Ovary (tissue), 9 donors: Measurements from ENCODE around the gene HS6ST2. TPM values are rescaled to one million over a fixed set of nuclear protein-coding genes. Genes with fewer than 3 reads are reported as not detected.

ENCODE experiments used
- DNase-seq, 5 donors: peaks; one replicate each; pipeline ENCODE4 v3.0.0-alpha.2; 2019 to 2020
- H3K27ac ChIP-seq, 2 donors: fragments of 200-600 bp; one replicate each; pipeline versions ENCODE4 v1.5.1 to v1.8.0; 2019 to 2022
- H3K27me3 ChIP-seq: fragments of 200-600 bp; one replicate; pipeline ENCODE4 v1.8.0; 2022
- H3K36me3 ChIP-seq: fragments of 200-600 bp; sonication (generic); one replicate; pipeline ENCODE4 v1.5.1; 2019
- H3K4me1 ChIP-seq: one replicate; pipeline ENCODE4 v1.8.1; 2013; ENCODE audit warnings: mild to moderate bottlenecking, moderate library complexity; ENCODE audit not compliant: insufficient read depth
- H3K4me3 ChIP-seq: fragments of 200-600 bp; sonication (generic); one replicate; pipeline ENCODE4 v1.5.1; 2017
- H3K9me3 ChIP-seq, 2 donors: fragments of 200-600 bp in 1 of 2; sonication (generic) in 1 of 2; one replicate each; pipeline versions ENCODE4 v1.5.1 to v1.8.1; 2013 to 2019; ENCODE audit warnings: mild to moderate bottlenecking in 1 of 2, moderate library complexity in 1 of 2
- CTCF ChIP-seq, 3 donors: fragments of 450-650 bp in 2 of 3; fragments of 200-600 bp in 1 of 3; IDR thresholded peaks; one replicate each; pipeline versions ENCODE4 v1.5.1 to v1.8.0; 2016 to 2022; ENCODE audit warnings: antibody characterized with exemption in 3 of 3, mild to moderate bottlenecking in 1 of 3
- EP300 ChIP-seq: sonication (generic); formaldehyde crosslinking; IDR thresholded peaks from one replicate; pipeline ENCODE4 v1.6.1; 2017; ENCODE audit warnings: antibody characterized with exemption
- POLR2A ChIP-seq: fragments of 450-650 bp; IDR thresholded peaks from one replicate; pipeline ENCODE4 v1.6.1; 2017; ENCODE audit warnings: antibody characterized with exemption, mild to moderate bottlenecking, moderate library complexity
- WGBS, 3 donors: extraction: QIAGEN DNeasy Blood & Tissue Kit in 1 of 3; methylation state at CpG; one replicate each; pipeline versions ENCODE4 v1.1.5 to v1.1.7; 2013 to 2017; 5-methylcytosine and 5-hydroxymethylcytosine counted together
- intact Hi-C, 4 donors: fragments of 100-400 bp; cut with DNase I; formaldehyde crosslinking; loops; one replicate each; pipeline versions ENCODE4 v1.11.0 to v1.15.1; 2022 to 2023
- polyA plus RNA-seq, 2 donors: library from polyadenylated mRNA; stranded (reverse); fragments of 200-250 nt in 1 of 2; fragments of 350-450 nt in 1 of 2; fragmentation: Illumina TruSeq in 1 of 2; extraction: RNeasy Lipid Tissue Mini Kit (QIAGEN cat#74804) in 1 of 2; gene quantifications; one replicate each; pipeline ENCODE4 v1.2.3, GENCODE V29; 2013 to 2014
- total RNA-seq, 7 donors: library from RNA; depleted of rRNA in 2 of 7; stranded (reverse); fragments of >200 nt in 2 of 7; fragmentation: NEBNext Ultra II Directional in 3 of 7; extraction: Animal tissue kit (Norgen Biotek cat#: 25700) in 3 of 7; gene quantifications; one replicate each; pipeline versions ENCODE4 v1.1.0 to v1.2.4, GENCODE V29; 2016 to 2023
- donor health status: DM: no; HTN: no; CAD: no; lungs with moderate emphysema.
- donor health status: DM: no; HTN: no; CAD: no.
- donor health status: Bipolar disorder and iron deficiency.
- donor health status: DM: yes; HTN: yes; CAD: no.
- donor health status: DM: no; HTN: no; CAD: no.
- donor health status: DM: yes; HTN: yes; CAD: no.

HS6ST2 gene
- total and polyA plus RNA-seq, 9 donors, result 5.9 to 29.0 (median 12.9) TPM

- 47 to 48% (median 47%) methylated on average over 1 of the region's 1 CpG for WGBS, 3 donors
- Histone ChIP-seq H3K27ac (no peak overlapping the region), H3K36me3 (no peaks in the 10 kb centered on the region), H3K9me3 (no peaks in the 10 kb centered on the region), H3K27me3 (no peaks in the 10 kb centered on the region), H3K4me1 (no peaks in the 10 kb centered on the region), H3K4me3 (no peak overlapping the region)
- intact Hi-C loops, result no loop called here
- no peak for TF ChIP-seq EP300
- TF ChIP-seq POLR2A, result no peak
- DNase-seq, result no peak
Observed at GRCh38 chrX:132710656-132711155, 247.7 kb downstream of the HS6ST2 start.

GRCh38 chrX:132708529-132708928 is 249.9 kb downstream of the HS6ST2 start:
- H3K36me3 ChIP-seq, result no peaks in the 10 kb centered on the region
- no peak for DNase-seq
- H3K4me1 ChIP-seq, result no peaks in the 10 kb centered on the region
- H3K27ac ChIP-seq, result no peak overlapping the region
- no peaks in the 10 kb centered on the region for H3K9me3 ChIP-seq
- intact Hi-C loops, result no loop called here
- no peak overlapping the region for H3K4me3 ChIP-seq
- no peaks in the 10 kb centered on the region for H3K27me3 ChIP-seq
- TF ChIP-seq POLR2A, result no peak
- TF ChIP-seq EP300, result no peak
- no peak for TF ChIP-seq CTCF (IDR thresholded peaks at IDR 0.05)

GRCh38 chrX:132704769-132705168 is 253.7 kb downstream of the HS6ST2 start:
- 52 to 59% (median 57%) methylated on average over 2 of the region's 2 CpGs for WGBS, 3 donors
- Histone ChIP-seq H3K4me3 (no peak overlapping the region), H3K27ac (no peak overlapping the region), H3K4me1 (no peaks in the 10 kb centered on the region), H3K36me3 (no peaks in the 10 kb centered on the region), H3K9me3 (no peaks in the 10 kb centered on the region), H3K27me3 (no peaks in the 10 kb centered on the region)
- intact Hi-C loops, result no loop called here
- TF ChIP-seq EP300, result no peak
- TF ChIP-seq CTCF (IDR thresholded peaks at IDR 0.05), result no peak
- TF ChIP-seq POLR2A, result no peak
- no peak for DNase-seq

GRCh38 chrX:132694382-132694781 is 264.0 kb downstream of the HS6ST2 start:
- intact Hi-C loops, result no loop called here
- TF ChIP-seq CTCF (IDR thresholded peaks at IDR 0.05) (no peak), EP300 (no peak), POLR2A (no peak)
- H3K4me3 ChIP-seq, result no peak overlapping the region
- H3K27ac ChIP-seq, result no peak overlapping the region
- no peak for DNase-seq
- no peaks in the 10 kb centered on the region for H3K9me3 ChIP-seq
- no peaks in the 10 kb centered on the region for H3K4me1 ChIP-seq
- 71 to 86% (median 76%) methylated on average over 3 of the region's 3 CpGs for WGBS, 3 donors
- no peaks in the 10 kb centered on the region for H3K27me3 ChIP-seq
- H3K36me3 ChIP-seq, result no peaks in the 10 kb centered on the region

- intact Hi-C loops, result no loop called here
- 55 to 70% (median 64%) methylated on average over 1 of the region's 1 CpG for WGBS, 3 donors
- DNase-seq, result no peak
- Histone ChIP-seq H3K36me3 (no peaks in the 10 kb centered on the region), H3K4me1 (no peaks in the 10 kb centered on the region), H3K9me3 (no peaks in the 10 kb centered on the region), H3K27ac (no peak overlapping the region), H3K27me3 (no peaks in the 10 kb centered on the region), H3K4me3 (no peak overlapping the region)
- TF ChIP-seq POLR2A, result no peak
- no peak for TF ChIP-seq CTCF (IDR thresholded peaks at IDR 0.05)
- no peak for TF ChIP-seq EP300
Observed at GRCh38 chrX:132692526-132692925, 265.9 kb downstream of the HS6ST2 start.
